Peyer's patch (tissue), 4 donors: ENCODE data around the gene TTLL10.

Experiments used
- POLR2A ChIP-seq, 2 donors: fragments of 450-650 bp; IDR thresholded peaks; one replicate each; pipeline ENCODE4 v1.5.1; 2017; ENCODE audit warnings: antibody characterized with exemption in 2 of 2, mild to moderate bottlenecking in 2 of 2, moderate library complexity in 2 of 2
- TF ChIP-seq, protein P1 (sequence below), 6 experiments: fragments of 450-650 bp in 4 of 6; fragments of 200-600 bp in 2 of 6; sonication (generic) in 1 of 6; IDR thresholded peaks; one replicate each; pipeline ENCODE4 v1.5.1; 2017 to 2019; ENCODE audit warnings: antibody characterized with exemption in 6 of 6, mild to moderate bottlenecking in 3 of 6, moderate library complexity in 1 of 6

DNA sequence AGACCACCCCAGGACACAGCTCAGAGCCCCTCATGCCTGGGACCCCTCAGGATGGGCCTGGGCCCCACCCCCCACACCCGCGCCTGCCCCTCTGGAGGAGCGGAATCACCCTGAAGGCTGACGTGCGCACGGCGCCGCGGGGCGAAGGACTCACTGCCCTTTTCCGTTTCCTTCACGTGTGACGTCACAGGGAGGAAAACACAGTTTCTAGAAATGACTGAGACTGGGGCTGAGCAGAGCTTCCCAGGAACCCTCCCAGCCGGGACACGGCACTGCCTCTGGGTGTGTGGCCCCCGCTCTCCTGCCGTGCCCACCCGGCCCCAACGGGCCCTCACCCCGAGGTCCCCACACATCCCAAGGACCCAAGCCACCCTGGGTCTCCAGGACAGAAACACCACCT is 45.7 kb downstream of the TTLL10 start:
- TF ChIP-seq, protein P1, sequence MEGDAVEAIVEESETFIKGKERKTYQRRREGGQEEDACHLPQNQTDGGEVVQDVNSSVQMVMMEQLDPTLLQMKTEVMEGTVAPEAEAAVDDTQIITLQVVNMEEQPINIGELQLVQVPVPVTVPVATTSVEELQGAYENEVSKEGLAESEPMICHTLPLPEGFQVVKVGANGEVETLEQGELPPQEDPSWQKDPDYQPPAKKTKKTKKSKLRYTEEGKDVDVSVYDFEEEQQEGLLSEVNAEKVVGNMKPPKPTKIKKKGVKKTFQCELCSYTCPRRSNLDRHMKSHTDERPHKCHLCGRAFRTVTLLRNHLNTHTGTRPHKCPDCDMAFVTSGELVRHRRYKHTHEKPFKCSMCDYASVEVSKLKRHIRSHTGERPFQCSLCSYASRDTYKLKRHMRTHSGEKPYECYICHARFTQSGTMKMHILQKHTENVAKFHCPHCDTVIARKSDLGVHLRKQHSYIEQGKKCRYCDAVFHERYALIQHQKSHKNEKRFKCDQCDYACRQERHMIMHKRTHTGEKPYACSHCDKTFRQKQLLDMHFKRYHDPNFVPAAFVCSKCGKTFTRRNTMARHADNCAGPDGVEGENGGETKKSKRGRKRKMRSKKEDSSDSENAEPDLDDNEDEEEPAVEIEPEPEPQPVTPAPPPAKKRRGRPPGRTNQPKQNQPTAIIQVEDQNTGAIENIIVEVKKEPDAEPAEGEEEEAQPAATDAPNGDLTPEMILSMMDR (IDR thresholded peaks at IDR 0.05), result no peak
- no peak for TF ChIP-seq POLR2A (IDR thresholded peaks at IDR 0.05)
